ENCODE results near the gene ZNF445.

The ZNF445 gene

DNA sequence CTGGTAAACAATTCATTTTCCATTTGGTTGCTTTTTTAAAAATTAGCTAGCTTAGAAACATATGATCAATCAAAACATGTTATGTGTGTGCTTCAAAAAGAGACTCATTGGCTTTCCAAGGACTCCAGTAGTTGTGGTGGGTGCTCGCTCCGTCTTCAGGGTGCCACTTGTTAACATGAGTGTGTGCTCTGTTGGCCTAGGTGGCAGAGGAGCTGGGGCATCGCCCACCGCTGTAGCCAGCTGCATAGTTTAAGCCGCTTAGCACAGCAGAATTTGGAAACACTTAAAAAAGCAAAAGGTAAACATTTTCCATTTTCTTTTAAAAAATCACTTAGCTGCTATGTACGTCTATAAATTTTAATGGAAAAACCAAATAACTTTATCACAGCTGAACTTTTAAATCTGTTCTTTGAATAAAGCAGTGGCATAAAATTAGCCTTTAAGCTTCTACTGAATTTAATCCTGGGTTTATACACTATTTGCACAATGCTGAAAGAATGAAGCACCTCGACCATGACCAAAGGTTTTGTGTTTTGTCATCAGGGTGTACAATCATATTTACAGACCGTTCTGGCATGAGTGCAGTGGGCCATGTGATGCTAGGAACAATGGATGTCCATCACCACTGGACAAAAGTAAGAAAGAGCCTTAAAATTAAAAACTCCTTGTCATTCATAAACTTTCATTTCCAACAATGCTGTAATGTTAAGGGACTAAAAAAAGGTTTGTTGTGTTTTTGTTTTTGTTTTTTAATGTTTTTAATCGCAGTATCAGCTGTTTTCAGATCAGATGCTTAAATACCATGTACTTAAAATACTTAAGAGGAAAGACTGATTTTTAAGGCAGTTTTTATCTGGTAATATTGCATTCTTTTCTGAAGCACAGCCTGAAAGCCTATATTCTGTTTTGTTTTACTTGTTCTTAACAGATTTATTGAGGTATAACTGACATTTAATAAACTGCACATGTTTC is 81.0 kb downstream of the ZNF445 start:
- no peak for DNase-seq

DNA sequence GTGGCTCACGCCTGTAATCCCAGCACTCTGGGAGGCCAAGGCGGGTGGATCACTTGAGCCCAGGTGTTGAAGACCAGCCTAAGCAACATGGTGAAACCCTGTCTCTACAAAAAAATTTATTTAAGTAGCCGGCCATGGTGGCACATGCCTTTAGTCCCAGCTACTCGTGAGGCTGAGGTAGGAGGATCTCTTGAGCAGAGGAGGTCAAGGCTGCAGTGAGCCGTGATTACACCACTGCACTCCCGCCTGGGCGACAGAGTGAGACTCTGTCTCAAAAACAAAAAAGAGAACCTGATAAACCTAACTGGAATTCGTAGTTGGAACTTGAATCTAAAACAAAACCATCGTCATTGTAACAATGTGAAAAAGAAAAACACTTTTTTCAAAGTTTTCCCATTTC is 81.8 kb downstream of the ZNF445 start:
- no peak for DNase-seq

DNA sequence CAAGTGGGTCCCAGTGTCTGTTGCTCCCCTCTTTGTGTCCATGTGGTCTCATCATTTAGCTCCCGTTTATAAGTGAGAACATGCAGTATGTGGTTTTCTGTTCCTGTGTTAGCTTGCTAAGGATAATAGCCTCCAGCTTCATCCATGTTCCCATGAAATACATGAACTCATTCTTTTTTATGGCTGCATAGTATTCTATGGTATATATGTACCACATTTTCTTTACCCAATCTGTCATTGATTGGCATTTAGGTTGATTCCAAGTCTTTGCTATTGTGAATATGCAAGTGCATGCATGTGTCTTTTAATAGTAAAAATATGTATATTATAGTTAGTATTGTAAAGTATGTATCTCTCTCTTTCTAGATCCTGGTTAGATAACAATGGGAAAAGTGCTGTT is 85.0 kb downstream of the ZNF445 start:
- no peak for DNase-seq

DNA sequence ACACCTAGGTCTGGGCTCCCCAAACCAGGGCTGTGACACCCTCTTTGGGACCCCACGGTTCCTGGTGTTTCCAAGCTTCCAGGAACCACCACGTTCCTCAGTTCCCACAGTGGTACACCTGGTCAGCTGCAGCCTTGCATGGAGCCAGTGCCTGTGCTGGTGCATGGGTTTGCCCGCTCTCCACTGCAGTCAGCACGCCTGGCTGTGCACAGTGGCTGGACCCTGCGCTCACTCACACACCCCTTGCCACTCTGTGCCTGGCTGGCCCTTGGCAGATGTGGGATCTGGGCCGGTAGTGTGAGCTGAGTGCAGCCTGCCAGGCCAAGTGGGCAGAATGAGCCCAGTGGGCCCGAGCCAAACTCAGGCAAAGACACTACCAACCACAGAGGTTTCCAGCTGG is 90.1 kb downstream of the ZNF445 start:
- no peak for DNase-seq
